GM18498 (cell line): ENCODE results near the gene KIF26A.
"Not testable (repeated sequence)": the region's sequence is repeated elsewhere in the genome, so short reads cannot be mapped to it uniquely, and the experiment has no call there.

Experiments used
- ATAC-seq: cut with Tn5 transposase; IDR thresholded peaks from one replicate; pipeline ENCODE4 v1.9.1; 2021; ENCODE audit warnings: mild to moderate bottlenecking, moderate library complexity; ENCODE audit not compliant: unreplicated experiment

The KIF26A gene

GRCh38 chr14:104219731-104220214, 81.4 kb downstream of the KIF26A start:
- ATAC-seq, result no peak

GRCh38 chr14:104220215-104221070, 82.1 kb downstream of the KIF26A start:
- no peak for ATAC-seq

GRCh38 chr14:104221071-104221625, 82.8 kb downstream of the KIF26A start:
- no peak for ATAC-seq

GRCh38 chr14:104221636-104222369, 83.4 kb downstream of the KIF26A start:
- ATAC-seq, result no peak

GRCh38 chr14:104222396-104223036, 84.1 kb downstream of the KIF26A start:
- ATAC-seq, result no peak

- ATAC-seq, result no peak
Measured at GRCh38 chr14:104223101-104224041, 85.0 kb downstream of the KIF26A start.

- ATAC-seq, result no peak
Measured at GRCh38 chr14:104224131-104224505, 85.7 kb downstream of the KIF26A start.

- ATAC-seq, result no peak
Measured at GRCh38 chr14:104224506-104225277, 86.3 kb downstream of the KIF26A start.

GRCh38 chr14:104225278-104226190, 87.1 kb downstream of the KIF26A start:
- ATAC-seq, result not testable (repeated sequence)

GRCh38 chr14:104226421-104227383, 88.3 kb downstream of the KIF26A start:
- no peak for ATAC-seq

- ATAC-seq, result no peak
Measured at GRCh38 chr14:104227806-104228205, 89.4 kb downstream of the KIF26A start.

GRCh38 chr14:104228221-104228620, 89.8 kb downstream of the KIF26A start:
- no peak for ATAC-seq

GRCh38 chr14:104228716-104229533, 90.5 kb downstream of the KIF26A start:
- ATAC-seq, result no peak

GRCh38 chr14:104229534-104230055, 91.2 kb downstream of the KIF26A start:
- ATAC-seq, result no peak

- no peak for ATAC-seq
Measured at GRCh38 chr14:104230119-104230815, 91.9 kb downstream of the KIF26A start.
